Choroid plexus epithelial cell (primary cell): Measurements from ENCODE around the gene CCR3.
A peak's percentile ranks its signal among the peaks of the same experiment; 100 is the strongest.

ENCODE experiments used
- DNase-seq: peaks from one replicate; pipeline ENCODE4 v3.0.0-alpha.2; 2010; ENCODE audit warnings: low read depth
- H3K4me3 ChIP-seq: 2 replicates; pipeline ENCODE4 v1.5.1; 2011; ENCODE audit warnings: low read depth, mild to moderate bottlenecking, control low read depth, low read length, moderate library complexity
- TF ChIP-seq, protein P1 (sequence below): conservative IDR thresholded peaks from 2 replicates; pipeline ENCODE4 v1.5.1; 2011; ENCODE audit warnings: low read depth, mild to moderate bottlenecking, control low read depth, inconsistent platforms, low read length, moderate library complexity

The CCR3 gene

DNA sequence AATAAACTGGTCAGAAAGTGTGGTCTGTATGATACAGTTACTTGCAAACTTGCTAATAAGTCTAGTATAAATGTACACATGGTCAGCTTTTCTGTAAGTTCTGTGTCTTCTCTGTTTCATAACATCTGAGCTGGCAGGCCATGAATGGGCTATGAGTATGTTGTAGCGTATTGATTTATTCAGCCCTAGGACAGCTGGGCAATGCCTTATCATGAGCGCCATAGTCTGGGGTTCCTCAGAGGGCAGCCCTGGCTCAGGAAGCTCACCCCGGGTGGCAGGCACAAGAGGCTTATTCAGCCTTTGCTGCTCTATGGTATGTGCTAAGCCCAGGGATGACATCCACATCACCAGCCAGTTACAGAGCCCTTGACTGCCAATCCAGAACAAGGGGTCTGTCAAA, 61.0 kb downstream of the CCR3 start:
- TF ChIP-seq, protein P1, sequence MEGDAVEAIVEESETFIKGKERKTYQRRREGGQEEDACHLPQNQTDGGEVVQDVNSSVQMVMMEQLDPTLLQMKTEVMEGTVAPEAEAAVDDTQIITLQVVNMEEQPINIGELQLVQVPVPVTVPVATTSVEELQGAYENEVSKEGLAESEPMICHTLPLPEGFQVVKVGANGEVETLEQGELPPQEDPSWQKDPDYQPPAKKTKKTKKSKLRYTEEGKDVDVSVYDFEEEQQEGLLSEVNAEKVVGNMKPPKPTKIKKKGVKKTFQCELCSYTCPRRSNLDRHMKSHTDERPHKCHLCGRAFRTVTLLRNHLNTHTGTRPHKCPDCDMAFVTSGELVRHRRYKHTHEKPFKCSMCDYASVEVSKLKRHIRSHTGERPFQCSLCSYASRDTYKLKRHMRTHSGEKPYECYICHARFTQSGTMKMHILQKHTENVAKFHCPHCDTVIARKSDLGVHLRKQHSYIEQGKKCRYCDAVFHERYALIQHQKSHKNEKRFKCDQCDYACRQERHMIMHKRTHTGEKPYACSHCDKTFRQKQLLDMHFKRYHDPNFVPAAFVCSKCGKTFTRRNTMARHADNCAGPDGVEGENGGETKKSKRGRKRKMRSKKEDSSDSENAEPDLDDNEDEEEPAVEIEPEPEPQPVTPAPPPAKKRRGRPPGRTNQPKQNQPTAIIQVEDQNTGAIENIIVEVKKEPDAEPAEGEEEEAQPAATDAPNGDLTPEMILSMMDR, result no peak
- H3K4me3 ChIP-seq, result no peak overlapping the region
- DNase-seq, result no peak

DNA sequence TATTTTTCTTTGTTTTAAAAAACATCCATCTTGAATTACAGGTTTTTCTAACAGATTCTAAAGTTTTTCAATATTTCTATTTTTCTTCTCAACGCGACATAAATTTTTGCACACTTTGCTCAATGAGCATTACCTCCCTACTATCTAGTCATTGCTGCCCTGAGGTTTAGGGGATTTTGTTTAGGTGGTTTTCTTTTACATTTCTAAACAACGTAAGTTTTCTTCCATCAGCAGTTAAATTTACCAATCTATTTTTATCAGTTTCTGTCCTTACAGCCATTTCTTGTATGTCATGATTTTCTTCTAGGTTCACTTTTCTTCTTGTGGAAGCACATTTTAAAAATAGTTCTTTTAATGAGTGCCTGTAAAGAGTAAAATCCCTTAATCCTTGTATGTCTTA, 62.5 kb downstream of the CCR3 start:
- no peak overlapping the region for H3K4me3 ChIP-seq
- no peak for DNase-seq
- TF ChIP-seq, protein P1, result no peak

DNA sequence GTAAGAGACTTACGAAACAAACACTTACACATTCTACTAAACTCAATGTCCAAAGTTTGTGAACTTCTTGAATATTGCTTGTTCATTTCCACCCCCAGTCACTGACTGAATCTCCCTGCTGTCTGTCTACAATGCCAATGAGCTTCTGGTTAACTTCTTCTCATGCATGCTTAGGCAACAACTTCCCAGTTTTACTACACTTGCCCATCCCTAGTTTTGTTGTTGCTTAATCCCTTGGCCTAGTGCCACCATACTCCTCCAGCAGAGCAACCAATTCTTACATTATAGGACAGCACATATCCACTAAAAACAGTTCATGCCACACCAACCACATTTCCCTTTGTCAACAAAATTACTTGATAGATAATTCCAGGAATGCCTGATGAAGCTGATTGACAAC, 70.7 kb downstream of the CCR3 start:
- TF ChIP-seq, protein P1, result no peak
- no peak overlapping the region for H3K4me3 ChIP-seq
- DNase-seq, result peak; percentile 20

DNA sequence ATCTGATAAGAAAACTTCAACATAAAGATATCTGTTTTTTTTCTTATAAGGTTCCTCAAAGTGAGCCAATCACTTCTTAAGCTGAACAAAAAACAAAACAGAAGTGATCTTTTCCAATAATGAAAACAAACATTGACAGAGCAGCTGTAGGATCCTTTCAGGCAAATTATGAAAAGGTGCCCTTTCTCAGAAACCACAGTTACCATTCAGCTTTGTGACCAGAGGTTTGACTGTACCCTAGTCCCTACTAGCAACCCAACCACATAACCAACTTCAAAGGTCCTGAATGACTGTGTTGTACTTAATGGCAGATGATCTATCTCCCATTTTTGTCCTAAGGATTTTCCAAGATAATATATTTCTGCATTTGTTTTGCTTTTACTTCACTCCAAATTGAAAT, 72.3 kb downstream of the CCR3 start:
- TF ChIP-seq, protein P1, result no peak
- no peak overlapping the region for H3K4me3 ChIP-seq

DNA sequence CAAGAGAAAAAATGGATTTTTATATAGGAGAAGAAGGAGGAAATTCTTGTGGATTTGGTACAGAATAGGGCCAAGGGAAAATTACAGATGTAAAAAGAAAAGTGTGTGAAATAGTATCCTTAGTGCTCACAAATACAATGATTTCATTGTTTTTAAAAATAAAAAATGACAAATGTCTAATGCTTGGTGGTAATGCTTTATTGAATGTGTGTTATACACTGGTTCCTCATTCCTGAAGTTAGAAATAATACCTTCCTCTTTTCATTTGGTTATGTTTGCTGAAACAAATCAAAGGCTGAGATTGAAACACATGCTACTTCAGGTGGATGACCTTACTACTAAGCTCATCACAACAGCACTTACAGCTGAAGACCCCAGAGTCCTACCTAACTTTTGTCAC, 73.9 kb downstream of the CCR3 start:
- H3K4me3 ChIP-seq, result no peak overlapping the region
- TF ChIP-seq, protein P1, result no peak
- no peak for DNase-seq

More for the DNA sequence above, 72.3 kb downstream of the CCR3 start:
- no peak for DNase-seq
